GM23338 (cell line): ENCODE data around the gene FARSB. TPM values are rescaled to one million over a fixed set of nuclear protein-coding genes. Genes with fewer than 3 reads are reported as not detected.
"Not testable (repeated sequence)": the region's sequence is repeated elsewhere in the genome, so short reads cannot be mapped to it uniquely, and the experiment has no call there.

ENCODE experiments used
- ATAC-seq: fragments of 200-7000 bp; cut with Tn5 transposase; 3 replicates; pipeline ENCODE4 v1.9.1; 2020
- DNase-seq: peaks from one replicate; pipeline ENCODE4 v3.0.0-alpha.2; 2015; ENCODE audit warnings: low spot score
- H2AFZ ChIP-seq: fragments of 200-600 bp; sonication (generic); 2 replicates; pipeline ENCODE4 v1.8.0; 2016; ENCODE audit warnings: antibody characterized with exemption, mild to moderate bottlenecking, moderate library complexity
- H3F3A ChIP-seq: fragments of 200-600 bp; sonication (generic); replicated peaks from 2 replicates; pipeline ENCODE4 v1.8.0; 2017; ENCODE audit warnings: antibody characterized with exemption, mixed run types, low read depth
- H3K27ac ChIP-seq: fragments of 200-600 bp; sonication (generic); 2 replicates; pipeline ENCODE4 v1.6.1; 2016; ENCODE audit warnings: low read depth
- H3K27me3 ChIP-seq: fragments of 200-600 bp; sonication (generic); 2 replicates; pipeline ENCODE4 v1.8.0; 2016; ENCODE audit warnings: mild to moderate bottlenecking, mixed run types, moderate library complexity; ENCODE audit not compliant: insufficient read depth
- H3K36me3 ChIP-seq: fragments of 200-600 bp; sonication (generic); 2 replicates; pipeline ENCODE4 v1.8.0; 2016; ENCODE audit warnings: mild to moderate bottlenecking; ENCODE audit not compliant: insufficient read depth
- H3K4me1 ChIP-seq: fragments of 200-600 bp; sonication (generic); 2 replicates; pipeline ENCODE4 v1.8.0; 2016; ENCODE audit warnings: mild to moderate bottlenecking, moderate library complexity; ENCODE audit not compliant: insufficient read depth
- H3K4me2 ChIP-seq: fragments of 200-600 bp; sonication (generic); 2 replicates; pipeline ENCODE4 v1.7.1; 2017; ENCODE audit warnings: mixed run types
- H3K4me3 ChIP-seq: fragments of 200-600 bp; sonication (generic); 2 replicates; pipeline ENCODE4 v1.6.1; 2016; ENCODE audit warnings: mixed run types
- H3K79me2 ChIP-seq: fragments of 200-600 bp; sonication (generic); replicated peaks from 2 replicates; pipeline ENCODE4 v1.8.0; 2017; ENCODE audit warnings: mild to moderate bottlenecking; ENCODE audit not compliant: insufficient read depth
- H3K9me2 ChIP-seq: fragments of 200-600 bp; sonication (generic); 2 replicates; pipeline ENCODE4 v1.8.0; 2017; ENCODE audit not compliant: insufficient read depth
- H4K20me1 ChIP-seq: fragments of 200-600 bp; sonication (generic); replicated peaks from 2 replicates; pipeline ENCODE4 v1.8.0; 2017; ENCODE audit warnings: mild to moderate bottlenecking; ENCODE audit not compliant: insufficient read depth
- H3K27ac Mint-ChIP-seq: 2 replicates; pipeline ENCODE4 v1.8.0; 2020; ENCODE audit warnings: inconsistent platforms, mild to moderate bottlenecking, moderate library complexity, mixed read lengths
- H3K27me3 Mint-ChIP-seq: 3 replicates; pipeline ENCODE4 v1.8.0; 2022; ENCODE audit warnings: low read depth, mild to moderate bottlenecking, moderate library complexity, mixed read lengths, inconsistent platforms; ENCODE audit not compliant: insufficient read depth, poor library complexity
- H3K36me3 Mint-ChIP-seq: 3 replicates; pipeline ENCODE4 v1.8.0; 2021; ENCODE audit warnings: low read depth, mild to moderate bottlenecking, inconsistent platforms, moderate library complexity, mixed read lengths
- H3K4me1 Mint-ChIP-seq: 3 replicates; pipeline ENCODE4 v1.8.0; 2020; ENCODE audit warnings: mild to moderate bottlenecking, inconsistent platforms, mixed read lengths
- H3K4me3 Mint-ChIP-seq: 3 replicates; pipeline ENCODE4 v1.8.0; 2021; ENCODE audit warnings: moderate library complexity, mild to moderate bottlenecking, inconsistent platforms, mixed read lengths
- H3K9me3 Mint-ChIP-seq: 3 replicates; pipeline ENCODE4 v1.8.0; 2020; ENCODE audit warnings: moderate library complexity, mild to moderate bottlenecking, inconsistent platforms, mixed read lengths
- CREB1 ChIP-seq: fragments of 250-450 bp; sonication (Bioruptor Pico); IDR thresholded peaks from 2 replicates; pipeline ENCODE4 v1.5.0; 2020; ENCODE audit warnings: low read depth, mild to moderate bottlenecking, moderate library complexity
- JUNB ChIP-seq: IDR thresholded peaks from one replicate; pipeline ENCODE4 v1.6.1; 2016; ENCODE audit warnings: antibody characterized with exemption; ENCODE audit not compliant: unreplicated experiment
- REST ChIP-seq: IDR thresholded peaks from one replicate; pipeline ENCODE4 v1.6.1; 2018; ENCODE audit warnings: antibody characterized with exemption; ENCODE audit not compliant: unreplicated experiment
- STAT1 ChIP-seq: IDR thresholded peaks from one replicate; pipeline ENCODE4 v1.6.1; 2016; ENCODE audit warnings: antibody characterized with exemption; ENCODE audit not compliant: unreplicated experiment
- ZNF114 ChIP-seq: fragments of 250-450 bp; sonication (Bioruptor Pico); IDR thresholded peaks from 2 replicates; pipeline ENCODE4 v1.5.0; 2020; ENCODE audit warnings: mild to moderate bottlenecking, moderate library complexity
- ZNF331 ChIP-seq: fragments of 250-450 bp; sonication (Bioruptor Pico); IDR thresholded peaks from 2 replicates; pipeline ENCODE4 v1.5.0; 2020; ENCODE audit warnings: low read depth, mild to moderate bottlenecking, moderate library complexity
- ZNF462 ChIP-seq: fragments of 250-450 bp; sonication (Bioruptor Pico); IDR thresholded peaks from 2 replicates; pipeline ENCODE4 v1.5.0; 2020; ENCODE audit warnings: mild to moderate bottlenecking, moderate library complexity
- polyA plus RNA-seq: library from polyadenylated mRNA; unstranded; fragments of >200 nt; fragmentation: Nextera tagmentation; extraction: Ambion mirVana; gene quantifications from 2 replicates; pipeline ENCODE4 v1.2.1, GENCODE V29; 2016
- total RNA-seq: library from RNA; depleted of rRNA; stranded (reverse); fragments of >200 nt; shearing (Covaris generic); gene quantifications from 2 replicates; pipeline ENCODE4 v1.2.3, GENCODE V29; 2014
- TF ChIP-seq, protein P1 (sequence below): IDR thresholded peaks from 2 replicates; pipeline ENCODE4 v1.6.1; 2016; ENCODE audit warnings: antibody characterized with exemption

The FARSB gene
- total and polyA plus RNA-seq, 2 experiments from 2014 or later: 32.5 to 40.0 TPM

DNA sequence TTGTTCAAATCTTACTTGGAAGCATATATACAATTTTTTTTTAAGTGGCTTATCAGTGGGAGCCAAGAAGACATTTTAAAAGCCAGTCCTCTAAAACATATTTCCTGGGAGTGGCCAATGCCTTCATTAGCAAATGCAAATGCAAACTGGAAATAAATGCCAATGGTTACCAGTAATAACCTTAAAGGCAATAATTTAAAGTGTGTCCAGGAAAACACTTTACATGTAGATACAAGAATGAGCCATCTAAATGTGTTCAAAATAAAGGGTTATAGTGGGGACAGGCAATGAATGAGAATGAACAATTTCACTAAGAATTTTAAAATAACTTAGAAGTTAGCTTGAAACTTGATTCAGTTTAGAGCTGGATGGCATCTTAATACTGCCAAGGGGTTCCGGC, 64.2 kb downstream of the FARSB start:
- Histone ChIP-seq H4K20me1 (no peaks in the 10 kb centered on the region; the same call in 1 of the 2 replicates), H3K4me2 (no peak overlapping the region), H3K36me3 (no peaks in the 10 kb centered on the region; the same call in 1 of the 2 replicates), H3K4me3 (no peak overlapping the region), H3K79me2 (peaks cover 30% of the 10 kb centered on the region), H3K4me1 (no peaks in the 10 kb centered on the region), H3F3A (no peaks in the 10 kb centered on the region), H2AFZ (no peak overlapping the region), H3K27me3 (no peaks in the 10 kb centered on the region), H3K9me2 (no peaks in the 10 kb centered on the region), H3K27ac (no peak overlapping the region)
- peaks cover 18% of the 10 kb centered on the region; the same call in 2 of the 3 replicates for H3K9me3 Mint-ChIP-seq
- ATAC-seq (no peak), DNase-seq (no peak)
- H3K36me3 Mint-ChIP-seq: peaks cover 74% of the 10 kb centered on the region
- H3K27me3 Mint-ChIP-seq: no peaks in the 10 kb centered on the region
- no peaks in the 10 kb centered on the region for H3K4me1 Mint-ChIP-seq
- H3K4me3 Mint-ChIP-seq: no peak overlapping the region
- no peak for TF ChIP-seq JUNB
- TF ChIP-seq, protein P1, sequence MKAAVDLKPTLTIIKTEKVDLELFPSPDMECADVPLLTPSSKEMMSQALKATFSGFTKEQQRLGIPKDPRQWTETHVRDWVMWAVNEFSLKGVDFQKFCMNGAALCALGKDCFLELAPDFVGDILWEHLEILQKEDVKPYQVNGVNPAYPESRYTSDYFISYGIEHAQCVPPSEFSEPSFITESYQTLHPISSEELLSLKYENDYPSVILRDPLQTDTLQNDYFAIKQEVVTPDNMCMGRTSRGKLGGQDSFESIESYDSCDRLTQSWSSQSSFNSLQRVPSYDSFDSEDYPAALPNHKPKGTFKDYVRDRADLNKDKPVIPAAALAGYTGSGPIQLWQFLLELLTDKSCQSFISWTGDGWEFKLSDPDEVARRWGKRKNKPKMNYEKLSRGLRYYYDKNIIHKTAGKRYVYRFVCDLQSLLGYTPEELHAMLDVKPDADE: no peak
- no peak for TF ChIP-seq CREB1 (CRISPR knock-in tag)
- TF ChIP-seq ZNF114 (CRISPR knock-in tag): no peak
- TF ChIP-seq ZNF331: no peak
- TF ChIP-seq ZNF462 (CRISPR knock-in tag): no peak
- TF ChIP-seq REST: no peak
- TF ChIP-seq STAT1: no peak
- no peak overlapping the region for H3K27ac Mint-ChIP-seq

DNA sequence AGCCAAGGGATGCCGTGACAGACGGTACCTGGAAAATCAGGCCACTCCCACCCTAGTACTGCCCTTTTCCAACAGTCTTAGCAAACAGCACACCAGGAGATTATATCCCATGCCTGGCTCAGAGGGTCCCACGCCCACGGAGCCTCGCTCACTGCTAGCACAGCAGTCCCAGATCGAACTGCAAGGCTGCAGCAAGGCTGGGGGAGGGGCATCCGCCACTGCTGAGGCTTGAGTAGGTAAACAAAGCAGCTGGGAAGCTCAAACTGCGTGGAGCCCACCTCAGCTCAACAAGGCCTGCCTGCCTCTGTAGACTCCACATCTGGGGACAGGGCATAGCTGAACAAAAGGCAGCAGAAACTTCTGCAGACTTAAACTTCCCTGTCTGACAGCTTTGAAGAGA, 71.3 kb downstream of the FARSB start:
- not testable (repeated sequence) for H3K27ac Mint-ChIP-seq, H3K4me2 ChIP-seq, H3K36me3 ChIP-seq, H3K4me3 ChIP-seq, H3K27ac ChIP-seq, H3F3A ChIP-seq, H3K27me3 Mint-ChIP-seq, H4K20me1 ChIP-seq, H3K4me3 Mint-ChIP-seq, H3K4me1 ChIP-seq, ATAC-seq, H3K27me3 ChIP-seq, H2AFZ ChIP-seq, DNase-seq, H3K9me2 ChIP-seq, H3K4me1 Mint-ChIP-seq
- Mint-ChIP-seq H3K36me3 (peaks cover 70% of the 10 kb centered on the region), H3K9me3 (peaks cover 46% of the 10 kb centered on the region)
- peaks cover 22% of the 10 kb centered on the region for H3K79me2 ChIP-seq
